Fibroblast of the aortic adventitia (primary cell): ENCODE results near the gene ALDH16A1. TPM values are rescaled to one million over a fixed set of nuclear protein-coding genes. Genes with fewer than 3 reads are reported as not detected.

Experiments
- DNase-seq: peaks from one replicate; pipeline ENCODE4 v3.0.0-alpha.2; 2010; ENCODE audit warnings: low read depth
- H3K4me3 ChIP-seq: 2 replicates; pipeline ENCODE4 v1.5.1; 2011; ENCODE audit warnings: low read depth, mild to moderate bottlenecking, control low read depth, low read length, moderate library complexity
- CTCF ChIP-seq: IDR thresholded peaks from 2 replicates; pipeline ENCODE4 v1.5.1; 2011; ENCODE audit warnings: mild to moderate bottlenecking, low read length, control low read depth, inconsistent platforms; ENCODE audit not compliant: insufficient read depth
- total RNA-seq: library from RNA; depleted of rRNA; stranded (reverse); fragments of >200 nt; gene quantifications from 2 replicates; pipeline ENCODE4 v1.2.3, GENCODE V29; 2012; ENCODE audit warnings: low replicate concordance

Gene ALDH16A1
- total RNA-seq, 1 donor = 25.0 TPM

DNA sequence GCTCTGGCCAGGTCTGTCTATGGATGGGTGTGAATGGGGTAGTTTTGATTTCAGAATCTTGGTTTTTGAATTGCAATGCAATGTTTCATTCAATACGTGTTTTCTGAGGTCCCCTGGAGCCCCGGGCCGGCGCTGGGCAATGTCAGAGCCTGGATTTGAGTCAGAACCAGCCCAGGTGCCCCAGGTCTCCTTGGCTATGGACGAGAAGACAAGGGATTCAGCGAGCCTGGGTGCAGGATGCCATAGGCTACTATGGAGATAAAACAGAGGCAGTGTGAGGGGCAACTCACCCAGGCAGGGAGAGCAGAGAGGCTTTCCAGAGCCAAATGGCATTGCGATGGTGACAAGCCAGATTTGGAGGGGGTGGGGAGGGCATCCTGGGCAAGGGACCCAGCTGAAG lies 33.2 kb downstream of the ALDH16A1 start:
- TF ChIP-seq CTCF = no peak
- no peak for DNase-seq
- H3K4me3 ChIP-seq = no peak overlapping the region

- H3K4me3 ChIP-seq = no peak overlapping the region
- DNase-seq = no peak
- peak; percentile 6 for TF ChIP-seq CTCF
These were observed 33.8 kb downstream of the ALDH16A1 start for GRCh38 chr19:49486710-49487276.

DNA sequence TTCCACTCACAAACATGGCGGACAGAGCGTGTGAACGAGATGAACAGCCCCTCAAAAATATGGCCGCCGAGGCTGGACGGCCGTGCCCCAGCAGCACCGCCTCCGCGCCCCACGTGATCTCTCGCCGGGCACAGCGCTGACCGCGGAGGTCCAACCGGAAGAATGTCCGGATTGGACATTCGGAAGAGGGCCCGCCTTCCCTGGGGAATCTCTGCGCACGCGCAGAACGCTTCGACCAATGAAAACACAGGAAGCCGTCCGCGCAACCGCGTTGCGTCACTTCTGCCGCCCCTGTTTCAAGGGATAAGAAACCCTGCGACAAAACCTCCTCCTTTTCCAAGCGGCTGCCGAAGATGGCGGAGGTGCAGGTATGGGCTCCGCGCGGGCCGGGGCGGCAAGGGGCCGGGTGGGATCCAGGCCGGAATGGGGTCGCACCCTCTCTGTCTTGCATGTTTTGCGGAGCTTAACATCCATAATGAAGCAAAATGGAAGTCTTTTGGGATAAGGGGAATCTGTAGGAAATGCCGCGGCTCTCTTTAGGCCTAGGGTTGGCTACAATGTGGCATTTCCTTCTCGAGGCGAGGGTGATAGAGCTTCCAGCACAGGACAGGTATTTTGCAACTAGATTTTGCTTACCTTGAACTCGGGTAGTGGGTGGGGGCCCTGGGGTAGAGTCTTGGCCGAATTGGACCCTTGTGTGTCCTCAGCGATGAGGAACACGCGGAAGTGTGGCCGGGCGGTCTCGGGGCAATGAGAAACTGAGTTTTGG lies 34.4 kb downstream of the ALDH16A1 start, which contains the start of gene RPL13A:
RPL13A (plus strand) TSS at position 332 of the 769 bp plus-strand sequence; CDS start at position 354, 22 bp downstream.
- no peak for TF ChIP-seq CTCF
- peak within 1 kb of the TSS; percentile 97 for H3K4me3 ChIP-seq
- DNase-seq = peak; percentile 100

- DNase-seq = no peak
- no peak for TF ChIP-seq CTCF
- H3K4me3 ChIP-seq = peak overlapping the region; percentile 97
These were observed 35.2 kb downstream of the ALDH16A1 start for GRCh38 chr19:49488046-49488862.

DNA sequence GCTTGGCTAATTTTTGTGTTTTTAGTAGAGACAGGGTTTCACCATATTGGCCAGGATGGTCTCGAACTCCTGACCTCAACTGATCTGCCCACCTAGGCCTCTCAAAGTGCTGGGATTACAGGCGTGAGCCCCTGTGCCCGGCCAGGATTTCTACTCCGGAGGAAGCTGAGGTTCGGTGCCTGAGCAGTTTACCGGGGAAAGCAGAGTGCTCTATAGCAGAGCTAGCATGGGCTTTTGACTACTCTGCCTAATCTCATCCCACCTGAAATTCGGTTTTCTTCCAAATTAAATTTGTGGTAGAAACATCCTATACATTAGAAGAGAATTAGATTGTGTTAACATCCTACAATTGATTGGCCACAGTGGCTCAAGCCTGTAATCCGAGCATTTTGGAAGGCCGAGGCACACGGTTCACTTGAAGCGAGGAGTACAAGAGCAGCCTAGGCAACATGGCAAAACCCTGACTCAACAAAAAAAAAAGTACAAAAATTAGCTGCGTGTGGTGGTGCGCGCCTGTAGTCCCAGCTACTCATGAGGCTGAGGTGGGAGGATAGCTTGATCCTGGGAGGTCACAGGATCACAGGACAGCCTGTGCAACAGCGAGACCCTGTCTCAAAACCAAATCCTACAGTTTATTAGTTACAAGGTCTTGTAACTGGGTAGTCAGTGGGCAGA lies 36.0 kb downstream of the ALDH16A1 start:
- TF ChIP-seq CTCF = no peak
- DNase-seq = no peak
- H3K4me3 ChIP-seq = peak overlapping the region; percentile 97

GRCh38 chr19:49489601-49490167 lies 36.7 kb downstream of the ALDH16A1 start:
- no peak for TF ChIP-seq CTCF
- peak overlapping the region; percentile 97 for H3K4me3 ChIP-seq
- no peak for DNase-seq
